Measurements from ENCODE around the gene TAOK1. TPM values are rescaled to one million over a fixed set of nuclear protein-coding genes. Genes with fewer than 3 reads are reported as not detected.

The TAOK1 gene
- total and polyA plus RNA-seq, 4 donors: 3.9 to 85.6 (median 45.9) TPM

GRCh38 chr17:29576214-29577000 lies 186.2 kb downstream of the TAOK1 start:
- DNase-seq (peak in 1 of 2 donors; percentile 45), ATAC-seq (ENCODE audit: low FRiP score) (no peak)
- no peaks in the 10 kb centered on the region for H3K27me3 ChIP-seq (ENCODE audit: control insufficient read depth in 1 of 2, insufficient read depth in 2 of 2, low read length in 1 of 2)
- no peaks in the 10 kb centered on the region for H3K4me1 ChIP-seq (ENCODE audit: control insufficient read depth in 1 of 2, insufficient read depth in 2 of 2, low read length in 2 of 2)
- H3K36me3 ChIP-seq (ENCODE audit: control insufficient read depth in 1 of 2, insufficient read depth in 2 of 2, low read length in 1 of 2): no peaks in the 10 kb centered on the region
- H3K27ac ChIP-seq (ENCODE audit: low read depth in 1 of 2, low read length in 2 of 2): no peak overlapping the region
- intact Hi-C loops (cut with DNase I): no loop called here
- no peak overlapping the region for H3K4me3 ChIP-seq (ENCODE audit: low read length in 2 of 2)
- WGBS, 2 donors: 91 to 94% methylated on average over 37 of the region's 37 CpGs
- no peaks in the 10 kb centered on the region for H3K9me3 ChIP-seq (ENCODE audit: control insufficient read depth, low read length)

GRCh38 chr17:29577001-29577370 lies 186.8 kb downstream of the TAOK1 start:
- Histone ChIP-seq H3K36me3 (ENCODE audit: control insufficient read depth in 1 of 2, insufficient read depth in 2 of 2, low read length in 1 of 2) (no peaks in the 10 kb centered on the region), H3K27ac (ENCODE audit: low read depth in 1 of 2, low read length in 2 of 2) (no peak overlapping the region), H3K4me1 (ENCODE audit: control insufficient read depth in 1 of 2, insufficient read depth in 2 of 2, low read length in 2 of 2) (no peaks in the 10 kb centered on the region), H3K27me3 (ENCODE audit: control insufficient read depth in 1 of 2, insufficient read depth in 2 of 2, low read length in 1 of 2) (no peaks in the 10 kb centered on the region), H3K4me3 (ENCODE audit: low read length in 2 of 2) (no peak overlapping the region), H3K9me3 (ENCODE audit: control insufficient read depth, low read length) (no peaks in the 10 kb centered on the region)
- intact Hi-C loops (cut with DNase I): no loop called here
- DNase-seq (no peak), ATAC-seq (ENCODE audit: low FRiP score) (no peak)
- 91 to 95% methylated on average over 9 of the region's 9 CpGs for WGBS, 2 donors

GRCh38 chr17:29577385-29578211 lies 187.4 kb downstream of the TAOK1 start:
- H3K36me3 ChIP-seq (ENCODE audit: control insufficient read depth in 1 of 2, insufficient read depth in 2 of 2, low read length in 1 of 2): no peaks in the 10 kb centered on the region
- H3K27ac ChIP-seq (ENCODE audit: low read depth in 1 of 2, low read length in 2 of 2): no peak overlapping the region
- intact Hi-C loops (cut with DNase I): no loop called here
- ATAC-seq (ENCODE audit: low FRiP score) (peak; percentile 13), DNase-seq (peak; percentile 70 to 77)
- H3K4me3 ChIP-seq (ENCODE audit: low read length in 2 of 2): no peak overlapping the region
- H3K9me3 ChIP-seq (ENCODE audit: control insufficient read depth, low read length): no peaks in the 10 kb centered on the region
- 41 to 47% methylated on average over 22 of the region's 22 CpGs for WGBS, 2 donors
- no peaks in the 10 kb centered on the region for H3K27me3 ChIP-seq (ENCODE audit: control insufficient read depth in 1 of 2, insufficient read depth in 2 of 2, low read length in 1 of 2)
- no peaks in the 10 kb centered on the region for H3K4me1 ChIP-seq (ENCODE audit: control insufficient read depth in 1 of 2, insufficient read depth in 2 of 2, low read length in 2 of 2)

GRCh38 chr17:29578626-29579485 lies 188.7 kb downstream of the TAOK1 start:
- Histone ChIP-seq H3K27me3 (ENCODE audit: control insufficient read depth in 1 of 2, insufficient read depth in 2 of 2, low read length in 1 of 2) (no peaks in the 10 kb centered on the region), H3K27ac (ENCODE audit: low read depth in 1 of 2, low read length in 2 of 2) (no peak overlapping the region)

GRCh38 chr17:29579866-29580771 lies 190.0 kb downstream of the TAOK1 start:
- no peak overlapping the region for H3K4me3 ChIP-seq (ENCODE audit: low read length in 2 of 2)
- intact Hi-C loops (cut with DNase I): loop anchor here in 1 of 2 donors (5.0 kb wide), 2 partner anchors 197 to 352 kb away; partner anchors contain the start of gene SSH2
- peak; percentile 89 to 96 for DNase-seq
- WGBS, 2 donors: 53 to 57% methylated on average over 15 of the region's 15 CpGs
- H3K36me3 ChIP-seq (ENCODE audit: control insufficient read depth in 1 of 2, insufficient read depth in 2 of 2, low read length in 1 of 2): no peaks in the 10 kb centered on the region
- no peak overlapping the region for H3K27ac ChIP-seq (ENCODE audit: low read depth in 1 of 2, low read length in 2 of 2)
- no peaks in the 10 kb centered on the region for H3K27me3 ChIP-seq (ENCODE audit: control insufficient read depth in 1 of 2, insufficient read depth in 2 of 2, low read length in 1 of 2)
- ATAC-seq (ENCODE audit: low FRiP score): peak; percentile 86
- H3K4me1 ChIP-seq (ENCODE audit: control insufficient read depth in 1 of 2, insufficient read depth in 2 of 2, low read length in 2 of 2): no peaks in the 10 kb centered on the region
- H3K9me3 ChIP-seq (ENCODE audit: control insufficient read depth, low read length): no peaks in the 10 kb centered on the region

More at GRCh38 chr17:29578626-29579485, 188.7 kb downstream of the TAOK1 start:
- no peak for DNase-seq
- no peaks in the 10 kb centered on the region for H3K9me3 ChIP-seq (ENCODE audit: control insufficient read depth, low read length)
- H3K4me1 ChIP-seq (ENCODE audit: control insufficient read depth in 1 of 2, insufficient read depth in 2 of 2, low read length in 2 of 2): no peaks in the 10 kb centered on the region
- no peak for ATAC-seq (ENCODE audit: low FRiP score)
- H3K36me3 ChIP-seq (ENCODE audit: control insufficient read depth in 1 of 2, insufficient read depth in 2 of 2, low read length in 1 of 2): no peaks in the 10 kb centered on the region
- intact Hi-C loops (cut with DNase I): no loop called here
- no peak overlapping the region for H3K4me3 ChIP-seq (ENCODE audit: low read length in 2 of 2)
- 91 to 92% methylated on average over 14 of the region's 14 CpGs for WGBS, 2 donors

- no peak overlapping the region for H3K27ac ChIP-seq (ENCODE audit: low read depth in 1 of 2, low read length in 2 of 2)
- intact Hi-C loops (cut with DNase I): loop anchor here in 1 of 2 donors (5.0 kb wide), 2 partner anchors 196 to 351 kb away; partner anchors contain the start of gene SSH2
- no peak for DNase-seq
Measured at GRCh38 chr17:29581583-29582253, 191.6 kb downstream of the TAOK1 start.

GRCh38 chr17:29582254-29582765 lies 192.1 kb downstream of the TAOK1 start:
- Histone ChIP-seq H3K27me3 (ENCODE audit: control insufficient read depth in 1 of 2, insufficient read depth in 2 of 2, low read length in 1 of 2) (no peaks in the 10 kb centered on the region), H3K36me3 (ENCODE audit: control insufficient read depth in 1 of 2, insufficient read depth in 2 of 2, low read length in 1 of 2) (no peaks in the 10 kb centered on the region), H3K27ac (ENCODE audit: low read depth in 1 of 2, low read length in 2 of 2) (no peak overlapping the region), H3K9me3 (ENCODE audit: control insufficient read depth, low read length) (no peaks in the 10 kb centered on the region), H3K4me1 (ENCODE audit: control insufficient read depth in 1 of 2, insufficient read depth in 2 of 2, low read length in 2 of 2) (no peaks in the 10 kb centered on the region), H3K4me3 (ENCODE audit: low read length in 2 of 2) (no peak overlapping the region)
- DNase-seq (no peak), ATAC-seq (ENCODE audit: low FRiP score) (no peak)
- intact Hi-C loops (cut with DNase I): loop anchor here in 1 of 2 donors (5.0 kb wide), 2 partner anchors 195 to 350 kb away; partner anchors contain the start of gene SSH2
- WGBS, 2 donors: 69 to 79% methylated on average over 10 of the region's 10 CpGs

More at GRCh38 chr17:29581583-29582253, 191.6 kb downstream of the TAOK1 start:
- Histone ChIP-seq H3K27me3 (ENCODE audit: control insufficient read depth in 1 of 2, insufficient read depth in 2 of 2, low read length in 1 of 2) (no peaks in the 10 kb centered on the region), H3K4me1 (ENCODE audit: control insufficient read depth in 1 of 2, insufficient read depth in 2 of 2, low read length in 2 of 2) (no peaks in the 10 kb centered on the region), H3K4me3 (ENCODE audit: low read length in 2 of 2) (no peak overlapping the region), H3K36me3 (ENCODE audit: control insufficient read depth in 1 of 2, insufficient read depth in 2 of 2, low read length in 1 of 2) (no peaks in the 10 kb centered on the region), H3K9me3 (ENCODE audit: control insufficient read depth, low read length) (no peaks in the 10 kb centered on the region)
- ATAC-seq (ENCODE audit: low FRiP score): no peak
- 77 to 80% methylated on average over 20 of the region's 20 CpGs for WGBS, 2 donors
